A549 (cell line): ENCODE data around the gene CASTOR1. TPM values are rescaled to one million over a fixed set of nuclear protein-coding genes. Genes with fewer than 3 reads are reported as not detected.

Source experiments
- ATAC-seq, 2 experiments: fragments of 200-7000 bp in 1 of 2; fragments of >200 bp in 1 of 2; cut with Nextera tagmentation in 1 of 2; cut with Tn5 transposase in 1 of 2; 3 replicates each; pipeline versions ENCODE4 v1.8.0 to v1.9.1; 2018 to 2020; ENCODE audit warnings: mild to moderate bottlenecking in 1 of 2, moderate library complexity in 1 of 2
- CTCF ChIA-PET: fragments of 300-600 bp; sonication (Branson Sonifier 250); formaldehyde crosslinking; extraction: SDS; loops from one replicate; lab custom pipeline; 2021; ENCODE audit warnings: antibody characterized with exemption, inconsistent platforms; lab: Yijun Ruan, JAX
- POLR2A ChIA-PET: fragments of 350-600 bp; formaldehyde crosslinking; extraction: SDS; loops from one replicate; lab custom pipeline; 2021; ENCODE audit warnings: antibody characterized with exemption, inconsistent platforms; lab: Yijun Ruan, JAX
- DNase-seq, 2 experiments: peaks; one replicate each; pipeline versions ENCODE4 v3.0.0 to v3.0.0-alpha.2; 2011 to 2016; ENCODE audit warnings: low read depth in 1 of 2, low spot score in 1 of 2
- FAIRE-seq: peaks from 2 replicates; lab custom pipeline; 2011; peaks lifted over from hg19 to GRCh38; lab: Jason Lieb, UNC
- H3K27ac ChIP-seq, 2 experiments: fragments of >200 bp; sonication (Bioruptor Twin); formaldehyde crosslinking; 3 replicates each; pipeline ENCODE4 v1.5.1; 2016 to 2017
- H3K4me1 ChIP-seq: fragments of >200 bp; sonication (Bioruptor Twin); formaldehyde crosslinking; 3 replicates; pipeline ENCODE4 v1.6.1; 2016
- H3K4me2 ChIP-seq: fragments of >200 bp; sonication (Bioruptor Twin); formaldehyde crosslinking; 3 replicates; pipeline ENCODE4 v1.6.1; 2016
- H3K4me3 ChIP-seq: fragments of >200 bp; sonication (Bioruptor Twin); formaldehyde crosslinking; 3 replicates; pipeline ENCODE4 v1.5.1; 2016
- H3K9me3 ChIP-seq: fragments of >200 bp; sonication (Bioruptor Twin); formaldehyde crosslinking; 3 replicates; pipeline ENCODE4 v1.6.1; 2016
- CHD2 ChIP-seq: fragments of 150-350 bp; IDR thresholded peaks from 2 replicates; pipeline ENCODE4 v1.6.1; 2014; ENCODE audit warnings: low read length; ENCODE audit not compliant: partially characterized antibody
- CHD4 ChIP-seq: fragments of 200-600 bp; sonication (generic); IDR thresholded peaks from 2 replicates; pipeline ENCODE4 v1.6.1; 2016; ENCODE audit warnings: antibody characterized with exemption, mild to moderate bottlenecking, borderline replicate concordance
- EHF ChIP-seq: fragments of 250-450 bp; sonication (Bioruptor Pico); IDR thresholded peaks from 2 replicates; pipeline ENCODE4 v1.5.0; 2020; ENCODE audit warnings: mild to moderate bottlenecking
- EP300 ChIP-seq, 2 experiments: fragments of >200 bp; sonication (Bioruptor Twin); formaldehyde crosslinking; IDR thresholded peaks; 2 replicates in 1 of 2; 3 replicates in 1 of 2; pipeline ENCODE4 v1.6.1; 2016 to 2017
- FOSL2 ChIP-seq, 2 experiments: fragments of 450-650 bp in 1 of 2; fragments of >200 bp in 1 of 2; sonication (Bioruptor Twin) in 1 of 2; formaldehyde crosslinking; IDR thresholded peaks; 2 replicates each; pipeline versions ENCODE4 v1.5.0 to v1.6.1; 2016 to 2020; ENCODE audit warnings: mild to moderate bottlenecking in 1 of 2, moderate library complexity in 1 of 2
- HDAC2 ChIP-seq: fragments of 200-600 bp; sonication (generic); IDR thresholded peaks from 2 replicates; pipeline ENCODE4 v1.6.1; 2016
- HEYL ChIP-seq: fragments of 250-450 bp; sonication (Bioruptor Pico); IDR thresholded peaks from 2 replicates; pipeline ENCODE4 v1.8.0; 2021; ENCODE audit warnings: mild to moderate bottlenecking, moderate library complexity
- HOXA7 ChIP-seq: fragments of 250-450 bp; sonication (Bioruptor Pico); IDR thresholded peaks from 2 replicates; pipeline ENCODE4 v1.5.0; 2020; ENCODE audit warnings: mild to moderate bottlenecking, moderate library complexity
- MAFK ChIP-seq: fragments of 450-650 bp; IDR thresholded peaks from 2 replicates; pipeline ENCODE4 v1.6.1; 2014; ENCODE audit not compliant: partially characterized antibody
- NFE2L2 ChIP-seq: fragments of 150-350 bp; conservative IDR thresholded peaks from 2 replicates; pipeline ENCODE4 v1.6.1; 2014; ENCODE audit warnings: low read length
- NR3C1 ChIP-seq: fragments of >200 bp; sonication (Bioruptor Twin); formaldehyde crosslinking; IDR thresholded peaks from 3 replicates; pipeline ENCODE4 v1.6.1; 2017
- POLR2A ChIP-seq: IDR thresholded peaks from 2 replicates; pipeline ENCODE4 v1.6.1; 2012; ENCODE audit warnings: mild to moderate bottlenecking, low read length
- POLR2AphosphoS2 ChIP-seq: conservative IDR thresholded peaks from 2 replicates; pipeline ENCODE4 v1.6.1; 2012; ENCODE audit warnings: low read length, improper control_type of control experiment, inconsistent platforms
- SMC3 ChIP-seq: fragments of >200 bp; sonication (Bioruptor Twin); formaldehyde crosslinking; IDR thresholded peaks from 3 replicates; pipeline ENCODE4 v1.6.1; 2018; ENCODE audit warnings: inconsistent platforms
- ZC3H11A ChIP-seq: fragments of 450-650 bp; IDR thresholded peaks from 2 replicates; pipeline ENCODE4 v1.6.1; 2014; ENCODE audit warnings: antibody characterized with exemption, mild to moderate bottlenecking
- WGBS: methylation state at CpG from one replicate; pipeline ENCODE4 v1.1.6; 2017; ENCODE audit errors: missing lambda C conversion rate; 5-methylcytosine and 5-hydroxymethylcytosine counted together
- polyA plus RNA-seq, 4 experiments: library from polyadenylated mRNA; depleted of rRNA in 3 of 4; stranded (reverse); fragments of >200 nt; fragmentation: RNase III in 1 of 4; extraction: RNeasy Plus Mini Kit Qiagen cat#74134 plus additional on column Dnase treatment in 1 of 4; gene quantifications; 2 replicates in 3 of 4; 3 replicates in 1 of 4; pipeline ENCODE4 v1.2.3, GENCODE V29; 2011 to 2017
- TF ChIP-seq, protein P1 (sequence below): fragments of >200 bp; sonication (Bioruptor Twin); formaldehyde crosslinking; IDR thresholded peaks from 3 replicates; pipeline ENCODE4 v1.6.1; 2016
- TF ChIP-seq, protein P2 (sequence below): fragments of 250-450 bp; sonication (Bioruptor Pico); IDR thresholded peaks from 2 replicates; pipeline ENCODE4 v1.5.0; 2021; ENCODE audit warnings: mild to moderate bottlenecking, moderate library complexity, borderline replicate concordance
- TF ChIP-seq, protein P3 (sequence below): fragments of 150-350 bp; IDR thresholded peaks from 2 replicates; pipeline ENCODE4 v1.6.1; 2014; ENCODE audit warnings: low read depth, mild to moderate bottlenecking, low read length
- TF ChIP-seq, protein P4 (sequence below): fragments of 250-450 bp; sonication (Bioruptor Pico); IDR thresholded peaks from 2 replicates; pipeline ENCODE4 v1.5.0; 2020; ENCODE audit warnings: low read depth, mild to moderate bottlenecking, moderate library complexity
- TF ChIP-seq, protein P5 (sequence below): fragments of 450-650 bp; IDR thresholded peaks from 2 replicates; pipeline ENCODE4 v1.6.1; 2014; ENCODE audit warnings: antibody characterized with exemption

CASTOR1 gene
- polyA plus RNA-seq, 2 of the 4 experiments (the other 2 are of a cell fraction), result 4.7 to 12.2 TPM

- POLR2A ChIA-PET, result no interaction called here
- TF ChIP-seq, protein P1, sequence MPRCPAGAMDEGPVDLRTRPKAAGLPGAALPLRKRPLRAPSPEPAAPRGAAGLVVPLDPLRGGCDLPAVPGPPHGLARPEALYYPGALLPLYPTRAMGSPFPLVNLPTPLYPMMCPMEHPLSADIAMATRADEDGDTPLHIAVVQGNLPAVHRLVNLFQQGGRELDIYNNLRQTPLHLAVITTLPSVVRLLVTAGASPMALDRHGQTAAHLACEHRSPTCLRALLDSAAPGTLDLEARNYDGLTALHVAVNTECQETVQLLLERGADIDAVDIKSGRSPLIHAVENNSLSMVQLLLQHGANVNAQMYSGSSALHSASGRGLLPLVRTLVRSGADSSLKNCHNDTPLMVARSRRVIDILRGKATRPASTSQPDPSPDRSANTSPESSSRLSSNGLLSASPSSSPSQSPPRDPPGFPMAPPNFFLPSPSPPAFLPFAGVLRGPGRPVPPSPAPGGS, result no peak
- TF ChIP-seq POLR2A, result no peak
- TF ChIP-seq, protein P2, sequence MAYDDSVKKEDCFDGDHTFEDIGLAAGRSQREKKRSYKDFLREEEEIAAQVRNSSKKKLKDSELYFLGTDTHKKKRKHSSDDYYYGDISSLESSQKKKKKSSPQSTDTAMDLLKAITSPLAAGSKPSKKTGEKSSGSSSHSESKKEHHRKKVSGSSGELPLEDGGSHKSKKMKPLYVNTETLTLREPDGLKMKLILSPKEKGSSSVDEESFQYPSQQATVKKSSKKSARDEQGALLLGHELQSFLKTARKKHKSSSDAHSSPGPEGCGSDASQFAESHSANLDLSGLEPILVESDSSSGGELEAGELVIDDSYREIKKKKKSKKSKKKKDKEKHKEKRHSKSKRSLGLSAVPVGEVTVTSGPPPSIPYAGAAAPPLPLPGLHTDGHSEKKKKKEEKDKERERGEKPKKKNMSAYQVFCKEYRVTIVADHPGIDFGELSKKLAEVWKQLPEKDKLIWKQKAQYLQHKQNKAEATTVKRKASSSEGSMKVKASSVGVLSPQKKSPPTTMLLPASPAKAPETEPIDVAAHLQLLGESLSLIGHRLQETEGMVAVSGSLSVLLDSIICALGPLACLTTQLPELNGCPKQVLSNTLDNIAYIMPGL (CRISPR knock-in tag), result no peak
- TF ChIP-seq EHF (CRISPR knock-in tag), result no peak
- no peak for TF ChIP-seq HDAC2
- TF ChIP-seq EP300 (IDR thresholded peaks at IDR 0.05), result no peak
- Histone ChIP-seq H3K4me2 (no peak overlapping the region), H3K9me3 (no peaks in the 10 kb centered on the region), H3K27ac (no peak overlapping the region), H3K4me3 (no peak overlapping the region), H3K4me1 (peaks cover 8% of the 10 kb centered on the region; the same call in 1 of the 3 replicates)
- no peak for DNase-seq
- no peak for ATAC-seq
- FAIRE-seq, result no peak
- CTCF ChIA-PET, result interaction anchor here (1.3 to 5.5 kb wide), 5 partner anchors 9 to 191 kb away, joined by 3 to 34 read pairs (median 3); no protein-coding TSS in a partner anchor
- 85% methylated on average over 6 of the region's 16 CpGs for WGBS
These were observed 10.1 kb downstream of the CASTOR1 start for GRCh38 chr22:30279046-30279788.

DNA sequence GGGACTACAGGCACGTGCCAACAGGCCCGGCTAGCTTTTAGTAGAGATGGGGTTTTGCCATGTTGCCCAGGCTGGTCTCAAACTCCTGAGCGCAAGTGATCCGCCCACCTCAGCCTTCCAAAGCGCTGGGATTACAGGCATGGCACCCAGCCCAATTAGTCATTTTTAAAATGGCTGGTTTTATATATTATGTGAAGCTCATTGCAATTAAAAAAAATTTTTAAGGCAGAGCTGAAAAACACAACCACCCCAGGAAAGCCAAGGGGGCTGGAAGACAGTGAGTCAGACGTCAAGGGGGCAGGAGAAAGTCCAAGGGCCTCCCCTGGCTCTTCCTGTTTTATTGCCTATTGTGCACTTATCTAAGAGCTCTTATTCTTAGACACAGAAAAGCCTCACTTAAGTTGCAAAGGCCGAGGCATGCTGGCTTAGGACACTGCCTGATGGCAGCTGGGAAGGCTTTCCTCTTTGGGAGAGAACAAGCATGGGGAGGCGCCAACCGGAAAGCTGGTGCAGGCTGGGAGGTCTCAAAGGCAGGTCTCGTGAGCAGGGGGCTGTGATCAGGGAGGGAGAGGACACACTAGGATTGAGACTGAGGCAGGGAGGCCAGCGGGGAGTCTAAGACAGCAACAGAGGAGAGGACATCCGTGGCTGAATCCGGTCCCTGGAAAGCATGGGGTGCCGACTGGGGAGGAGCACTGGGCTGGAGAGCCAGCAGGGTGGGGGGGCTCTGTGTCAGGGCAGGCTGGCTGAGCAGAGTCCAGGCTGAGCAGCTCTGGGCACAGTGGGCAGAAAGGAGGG is 11.6 kb downstream of the CASTOR1 start:
- ChIA-PET POLR2A (no interaction called here), CTCF (interaction anchor here (0.6 to 3.6 kb wide), 6 partner anchors 8 to 170 kb away, joined by 3 to 22 read pairs (median 6); no protein-coding TSS in a partner anchor)
- ATAC-seq, result no peak
- FAIRE-seq, result no peak
- peaks cover 8% of the 10 kb centered on the region; the same call in 1 of the 3 replicates for H3K4me1 ChIP-seq
- H3K9me3 ChIP-seq, result no peaks in the 10 kb centered on the region
- TF ChIP-seq EHF (CRISPR knock-in tag), result no peak
- TF ChIP-seq MAFK, result peak; percentile 14
- TF ChIP-seq, protein P3, sequence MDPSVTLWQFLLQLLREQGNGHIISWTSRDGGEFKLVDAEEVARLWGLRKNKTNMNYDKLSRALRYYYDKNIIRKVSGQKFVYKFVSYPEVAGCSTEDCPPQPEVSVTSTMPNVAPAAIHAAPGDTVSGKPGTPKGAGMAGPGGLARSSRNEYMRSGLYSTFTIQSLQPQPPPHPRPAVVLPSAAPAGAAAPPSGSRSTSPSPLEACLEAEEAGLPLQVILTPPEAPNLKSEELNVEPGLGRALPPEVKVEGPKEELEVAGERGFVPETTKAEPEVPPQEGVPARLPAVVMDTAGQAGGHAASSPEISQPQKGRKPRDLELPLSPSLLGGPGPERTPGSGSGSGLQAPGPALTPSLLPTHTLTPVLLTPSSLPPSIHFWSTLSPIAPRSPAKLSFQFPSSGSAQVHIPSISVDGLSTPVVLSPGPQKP, result no peak
- H3K4me2 ChIP-seq, result no peak overlapping the region
- 79% methylated on average over 13 of the region's 14 CpGs for WGBS
- H3K4me3 ChIP-seq, result no peak overlapping the region
- no peak for DNase-seq
- peak overlapping the region in 1 of 2 experiments; percentile 70; a peak in 3 of 6 replicates for H3K27ac ChIP-seq

DNA sequence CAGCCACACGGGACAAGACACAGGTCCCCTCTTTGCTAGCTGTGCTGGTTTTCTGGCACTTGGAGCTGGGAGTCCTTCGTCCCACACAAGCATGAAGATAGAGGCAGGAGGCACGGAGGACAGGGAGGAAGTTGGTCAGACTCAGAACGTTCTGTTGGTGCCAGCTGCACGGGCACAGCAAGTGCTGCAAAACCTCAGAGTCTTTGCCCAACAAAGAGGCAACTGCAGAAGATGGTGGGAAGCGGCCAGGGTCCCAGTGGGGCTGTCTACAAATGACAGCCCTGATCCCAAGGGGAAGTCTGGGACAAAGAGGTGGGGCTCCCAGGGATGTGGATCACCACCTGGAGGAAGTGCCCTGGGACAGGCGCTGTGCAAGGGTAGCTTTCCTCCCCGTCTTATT is 13.3 kb downstream of the CASTOR1 start:
- TF ChIP-seq NFE2L2, result no peak
- TF ChIP-seq CHD2, result no peak
- TF ChIP-seq FOSL2 (IDR thresholded peaks at IDR 0.05), result no peak
- TF ChIP-seq FOSL2 (CRISPR knock-in tag; IDR thresholded peaks at IDR 0.05), result no peak
- TF ChIP-seq, protein P4, sequence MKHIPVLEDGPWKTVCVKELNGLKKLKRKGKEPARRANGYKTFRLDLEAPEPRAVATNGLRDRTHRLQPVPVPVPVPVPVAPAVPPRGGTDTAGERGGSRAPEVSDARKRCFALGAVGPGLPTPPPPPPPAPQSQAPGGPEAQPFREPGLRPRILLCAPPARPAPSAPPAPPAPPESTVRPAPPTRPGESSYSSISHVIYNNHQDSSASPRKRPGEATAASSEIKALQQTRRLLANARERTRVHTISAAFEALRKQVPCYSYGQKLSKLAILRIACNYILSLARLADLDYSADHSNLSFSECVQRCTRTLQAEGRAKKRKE (CRISPR knock-in tag), result no peak
- no peak for TF ChIP-seq ZC3H11A
- no peak for TF ChIP-seq HEYL
- no peak for TF ChIP-seq CHD4
- no peak for TF ChIP-seq HOXA7
- no peak for TF ChIP-seq NR3C1
- TF ChIP-seq, protein P5, sequence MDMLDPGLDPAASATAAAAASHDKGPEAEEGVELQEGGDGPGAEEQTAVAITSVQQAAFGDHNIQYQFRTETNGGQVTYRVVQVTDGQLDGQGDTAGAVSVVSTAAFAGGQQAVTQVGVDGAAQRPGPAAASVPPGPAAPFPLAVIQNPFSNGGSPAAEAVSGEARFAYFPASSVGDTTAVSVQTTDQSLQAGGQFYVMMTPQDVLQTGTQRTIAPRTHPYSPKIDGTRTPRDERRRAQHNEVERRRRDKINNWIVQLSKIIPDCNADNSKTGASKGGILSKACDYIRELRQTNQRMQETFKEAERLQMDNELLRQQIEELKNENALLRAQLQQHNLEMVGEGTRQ, result no peak
- TF ChIP-seq SMC3, result no peak
- TF ChIP-seq POLR2AphosphoS2, result no peak
- TF ChIP-seq, all 56 proteins: peak for 0
- CTCF ChIA-PET, result interaction anchor here (1.1 to 1.9 kb wide), 4 partner anchors 10 to 168 kb away, joined by 4 to 6 read pairs (median 6); no protein-coding TSS in a partner anchor
- H3K4me2 ChIP-seq, result no peak overlapping the region
- WGBS, result 73% methylated on average over 6 of the region's 8 CpGs
- H3K9me3 ChIP-seq, result no peaks in the 10 kb centered on the region
- ATAC-seq, result no peak
- H3K4me1 ChIP-seq, result peaks cover 8% of the 10 kb centered on the region; the same call in 1 of the 3 replicates
- no peak for DNase-seq
- FAIRE-seq, result no peak
- H3K4me3 ChIP-seq, result no peak overlapping the region
- POLR2A ChIA-PET, result no interaction called here
- H3K27ac ChIP-seq, result no peak overlapping the region
